Activated CD8-positive, alpha-beta memory T cell treated with anti-CD3 and anti-CD28 coated beads, Interleukin-2, amount 10 ng/mL, durations not matched to agents 7 days and 5 days (primary cell): ENCODE measurements around the gene IL12RB2. TPM values are rescaled to one million over a fixed set of nuclear protein-coding genes. Genes with fewer than 3 reads are reported as not detected.

ENCODE experiments used
- ATAC-seq: fragments of 150-1000 bp; cut with Tn5 transposase; one replicate; pipeline ENCODE4 v1.10.0; 2021; ENCODE audit warnings: moderate library complexity
- CTCF ChIA-PET: fragments of 350-600 bp; sonication (Branson Sonifier 250); formaldehyde crosslinking; loops from one replicate; lab custom pipeline; 2021; ENCODE audit warnings: antibody characterized with exemption; lab: Charles Lee
- DNase-seq: peaks from one replicate; pipeline ENCODE4 v3.0.0-alpha.2; 2020
- H3K27ac Mint-ChIP-seq: one replicate; pipeline ENCODE4 v1.8.0; 2021; ENCODE audit warnings: mild to moderate bottlenecking, mixed read lengths
- H3K27me3 Mint-ChIP-seq: one replicate; pipeline ENCODE4 v1.8.0; 2021; ENCODE audit warnings: mixed read lengths
- H3K36me3 Mint-ChIP-seq: one replicate; pipeline ENCODE4 v1.8.0; 2021; ENCODE audit warnings: mild to moderate bottlenecking, mixed read lengths
- H3K4me1 Mint-ChIP-seq: one replicate; pipeline ENCODE4 v1.8.0; 2021; ENCODE audit warnings: mixed read lengths
- H3K4me3 Mint-ChIP-seq: one replicate; pipeline ENCODE4 v1.8.0; 2021; ENCODE audit warnings: mild to moderate bottlenecking, moderate library complexity, mixed read lengths
- H3K9me3 Mint-ChIP-seq: one replicate; pipeline ENCODE4 v1.8.0; 2022; ENCODE audit warnings: low read depth, mixed read lengths
- total RNA-seq, 2 experiments: library from RNA; stranded (reverse); gene quantifications; one replicate each; pipeline ENCODE4 v1.2.3, GENCODE V29; 2021

Gene IL12RB2
- total RNA-seq, 2 experiments from 2014 or later: 23.8 to 54.0 TPM

DNA sequence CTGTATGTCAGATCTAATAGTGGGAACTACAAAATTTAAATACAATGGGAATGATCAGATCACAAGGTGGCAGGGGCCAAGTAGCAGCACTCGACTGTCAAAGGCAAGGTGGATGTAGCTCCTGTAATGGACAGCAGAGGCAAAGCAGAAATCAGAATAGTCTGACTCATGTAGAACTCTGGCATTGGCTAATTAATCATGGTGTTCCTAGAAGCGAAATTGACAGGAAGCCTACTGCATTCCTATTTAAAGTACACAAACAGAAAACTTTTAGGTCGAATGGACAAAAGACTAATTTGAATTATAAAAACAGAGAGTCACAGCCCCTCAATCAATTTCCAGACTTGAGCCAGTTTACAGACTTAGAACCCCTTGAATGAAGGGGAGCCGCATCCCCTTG lies 17.4 kb upstream of the IL12RB2 start:
- Mint-ChIP-seq H3K36me3 (peaks cover 9% of the 10 kb centered on the region), H3K4me3 (no peak overlapping the region), H3K9me3 (peaks cover 2% of the 10 kb centered on the region), H3K27ac (no peak overlapping the region), H3K27me3 (peaks cover 5% of the 10 kb centered on the region), H3K4me1 (peaks cover 28% of the 10 kb centered on the region)
- DNase-seq (no peak), ATAC-seq (no peak)
- CTCF ChIA-PET: no interaction called here

DNA sequence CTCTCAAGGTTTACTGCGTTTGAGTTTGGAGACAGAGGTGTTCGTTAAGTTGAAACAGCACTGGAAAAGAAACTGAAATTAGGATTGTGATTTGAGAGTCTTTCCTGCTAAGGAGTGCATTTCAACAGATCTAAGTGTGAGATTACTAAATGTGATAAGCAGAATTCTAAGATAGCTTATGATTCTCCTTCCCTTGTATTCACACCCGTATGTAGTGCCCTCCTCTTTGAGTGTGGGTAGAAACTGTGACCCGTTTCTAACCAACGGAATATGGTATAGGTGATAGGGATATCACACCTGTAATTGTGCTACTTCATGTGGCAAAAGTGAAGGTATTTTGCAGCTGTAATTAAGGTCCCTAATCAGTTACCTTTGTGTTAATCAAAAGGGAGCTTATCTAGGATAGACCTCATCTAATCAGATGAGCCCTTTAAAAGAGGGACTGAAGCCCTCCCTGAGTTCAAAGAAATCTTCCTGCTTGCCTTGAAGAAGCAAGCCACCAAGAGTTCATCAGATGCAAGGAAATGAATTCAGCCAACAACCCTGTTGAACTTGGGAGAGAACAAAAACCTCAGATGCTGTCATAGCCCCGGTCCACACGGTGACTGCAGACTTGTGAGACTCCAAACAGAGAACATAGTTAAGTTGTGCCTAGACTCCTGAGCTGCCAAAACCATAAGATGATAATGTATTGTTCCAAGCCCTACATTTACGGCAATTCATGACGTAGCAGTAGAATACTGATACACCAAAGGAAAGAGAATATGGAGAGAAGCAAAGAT lies 12.6 kb upstream of the IL12RB2 start:
- CTCF ChIA-PET: interaction anchor here (0.8 to 1.9 kb wide), 3 partner anchors 39 to 83 kb away, joined by 3 to 5 read pairs (median 4); no protein-coding TSS in a partner anchor
- peaks cover 3% of the 10 kb centered on the region for H3K9me3 Mint-ChIP-seq
- H3K4me1 Mint-ChIP-seq: peaks cover 27% of the 10 kb centered on the region
- no peak overlapping the region for H3K4me3 Mint-ChIP-seq
- peak overlapping the region; percentile 75 for H3K27ac Mint-ChIP-seq
- ATAC-seq: peak; percentile 75
- DNase-seq: no peak
- H3K27me3 Mint-ChIP-seq: peaks cover 12% of the 10 kb centered on the region
- peaks cover 15% of the 10 kb centered on the region for H3K36me3 Mint-ChIP-seq

DNA sequence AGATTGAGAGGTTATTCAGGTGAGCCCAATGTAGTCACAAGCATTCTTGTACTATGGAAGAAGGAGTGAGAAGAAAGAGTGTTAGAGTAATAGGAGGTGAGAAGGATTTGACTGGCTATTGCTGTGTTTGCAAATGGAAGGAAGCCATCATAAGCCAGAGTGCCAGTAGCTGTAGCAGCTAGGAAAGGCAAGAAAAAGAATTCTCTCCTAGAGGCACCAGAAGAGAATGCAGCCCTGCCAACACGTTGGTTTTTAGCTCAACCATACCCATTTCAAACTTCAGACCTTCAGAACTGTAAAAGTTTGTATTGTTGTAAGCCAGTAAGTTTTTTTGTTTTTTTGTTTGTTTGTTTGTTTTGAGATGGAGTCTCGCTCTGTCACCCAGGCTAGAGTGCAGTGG lies 8.9 kb upstream of the IL12RB2 start:
- Mint-ChIP-seq H3K36me3 (peaks cover 14% of the 10 kb centered on the region), H3K27me3 (peaks cover 9% of the 10 kb centered on the region), H3K9me3 (peaks cover 3% of the 10 kb centered on the region), H3K4me1 (peaks cover 45% of the 10 kb centered on the region), H3K4me3 (no peak overlapping the region), H3K27ac (no peak overlapping the region)
- no peak for DNase-seq
- ATAC-seq: no peak
- CTCF ChIA-PET: interaction anchor here (1.2 kb wide), 1 partner anchor 34 kb away, joined by 3 read pairs; no protein-coding TSS in a partner anchor

DNA sequence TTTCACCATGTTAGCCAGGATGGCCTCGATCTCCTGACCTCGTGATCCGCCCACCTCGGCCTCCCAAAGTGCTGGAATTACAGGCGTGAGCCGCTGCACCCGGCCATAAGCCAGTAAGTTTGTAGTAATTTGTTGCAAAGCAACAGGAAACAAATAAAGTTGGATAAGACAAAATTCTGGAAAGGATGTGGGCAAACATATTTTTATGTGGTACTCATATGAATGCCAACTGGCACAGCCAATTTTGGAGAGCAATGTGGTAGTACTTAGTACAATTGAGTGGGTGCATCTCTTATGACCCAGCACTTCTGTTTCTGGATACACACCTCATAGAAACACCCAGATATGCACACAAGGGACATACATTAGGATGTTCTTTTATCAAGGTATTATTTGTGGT lies 8.4 kb upstream of the IL12RB2 start:
- H3K36me3 Mint-ChIP-seq: peaks cover 17% of the 10 kb centered on the region
- ATAC-seq (no peak), DNase-seq (no peak)
- CTCF ChIA-PET: interaction anchor here (1.2 kb wide), 1 partner anchor 33 kb away, joined by 3 read pairs; no protein-coding TSS in a partner anchor
- H3K27me3 Mint-ChIP-seq: peaks cover 9% of the 10 kb centered on the region
- peaks cover 3% of the 10 kb centered on the region for H3K9me3 Mint-ChIP-seq
- H3K27ac Mint-ChIP-seq: no peak overlapping the region
- no peak overlapping the region for H3K4me3 Mint-ChIP-seq
- H3K4me1 Mint-ChIP-seq: peaks cover 50% of the 10 kb centered on the region

DNA sequence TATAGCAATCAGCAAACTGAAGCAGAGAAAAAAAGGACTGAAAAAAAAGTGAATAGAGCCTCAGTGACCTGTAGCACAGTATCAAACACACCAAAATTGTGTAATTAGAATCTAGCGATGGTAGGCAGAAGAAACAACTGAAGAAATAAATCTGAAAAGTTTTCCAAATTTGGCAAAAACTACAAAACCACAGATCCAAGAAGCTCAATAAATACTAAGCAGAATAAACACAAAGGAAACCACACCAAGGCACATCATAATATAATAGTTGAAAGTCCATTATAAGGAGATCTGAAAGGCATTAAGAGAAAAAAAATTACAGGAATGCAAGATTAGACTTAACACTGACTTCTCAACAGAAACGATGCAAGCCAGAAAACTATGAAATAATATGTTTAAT lies 7.1 kb upstream of the IL12RB2 start:
- Mint-ChIP-seq H3K4me3 (no peak overlapping the region), H3K9me3 (peaks cover 3% of the 10 kb centered on the region), H3K4me1 (peaks cover 47% of the 10 kb centered on the region), H3K36me3 (peaks cover 13% of the 10 kb centered on the region), H3K27me3 (peaks cover 9% of the 10 kb centered on the region), H3K27ac (no peak overlapping the region)
- DNase-seq: no peak
- CTCF ChIA-PET: interaction anchor here (1.5 kb wide), 1 partner anchor 200 kb away, joined by 3 read pairs; no protein-coding TSS in a partner anchor
- ATAC-seq: no peak

DNA sequence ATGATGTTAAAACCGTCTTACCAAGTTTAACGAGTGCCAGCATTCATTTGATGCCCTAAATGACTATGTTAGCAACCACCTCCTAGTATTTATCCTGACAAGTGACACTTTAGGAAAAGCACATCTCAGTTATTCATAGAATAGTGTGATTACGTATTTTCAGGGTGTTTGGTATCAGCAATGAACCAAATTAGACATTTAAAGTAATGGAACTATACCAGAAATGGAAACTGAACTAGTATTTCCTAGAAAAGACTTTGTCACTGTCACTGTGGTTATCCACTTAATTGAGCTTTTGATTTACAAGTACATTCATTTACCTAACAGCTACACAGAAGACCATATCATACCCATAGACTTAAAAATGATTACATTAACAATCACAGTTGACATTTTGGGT lies 3.6 kb upstream of the IL12RB2 start:
- no peak for DNase-seq
- H3K4me1 Mint-ChIP-seq: peaks cover 49% of the 10 kb centered on the region

DNA sequence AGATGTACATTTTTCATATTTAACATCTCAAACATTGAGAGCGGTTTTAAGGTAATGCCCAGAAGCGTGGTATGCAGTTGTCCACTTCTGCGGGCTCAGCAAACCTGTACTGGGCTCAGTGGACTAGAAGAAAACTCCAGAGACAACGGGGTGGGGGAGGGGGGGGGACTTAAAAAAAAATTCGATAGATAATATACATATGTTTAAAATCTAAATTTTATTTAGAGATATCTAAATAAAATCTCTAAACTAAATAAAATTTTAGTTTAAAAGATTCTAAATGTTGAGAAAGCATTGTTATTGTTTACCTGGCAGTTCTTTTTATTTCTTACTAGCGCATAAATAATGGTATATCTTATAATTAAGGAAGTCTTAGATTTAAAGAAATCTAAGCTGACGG lies 1.1 kb upstream of the IL12RB2 start:
- Mint-ChIP-seq H3K27me3 (peaks cover 8% of the 10 kb centered on the region), H3K9me3 (no peaks in the 10 kb centered on the region), H3K4me1 (peaks cover 55% of the 10 kb centered on the region), H3K36me3 (peaks cover 21% of the 10 kb centered on the region), H3K27ac (peak overlapping the region; percentile 66), H3K4me3 (peak overlapping the region; percentile 82)
- no peak for ATAC-seq
- no peak for DNase-seq
- CTCF ChIA-PET: interaction anchor here (1.3 kb wide), 1 partner anchor 27 kb away, joined by 4 read pairs; no protein-coding TSS in a partner anchor

More for the DNA sequence above, 3.6 kb upstream of the IL12RB2 start:
- Mint-ChIP-seq H3K27me3 (peaks cover 5% of the 10 kb centered on the region), H3K9me3 (no peaks in the 10 kb centered on the region), H3K27ac (peak overlapping the region; percentile 89), H3K36me3 (peaks cover 10% of the 10 kb centered on the region), H3K4me3 (peak overlapping the region; percentile 47)
- ATAC-seq: peak; percentile 50
- CTCF ChIA-PET: interaction anchor here (0.6 to 0.7 kb wide), 2 partner anchors 11 to 34 kb away, joined by 3 read pairs; no protein-coding TSS in a partner anchor

DNA sequence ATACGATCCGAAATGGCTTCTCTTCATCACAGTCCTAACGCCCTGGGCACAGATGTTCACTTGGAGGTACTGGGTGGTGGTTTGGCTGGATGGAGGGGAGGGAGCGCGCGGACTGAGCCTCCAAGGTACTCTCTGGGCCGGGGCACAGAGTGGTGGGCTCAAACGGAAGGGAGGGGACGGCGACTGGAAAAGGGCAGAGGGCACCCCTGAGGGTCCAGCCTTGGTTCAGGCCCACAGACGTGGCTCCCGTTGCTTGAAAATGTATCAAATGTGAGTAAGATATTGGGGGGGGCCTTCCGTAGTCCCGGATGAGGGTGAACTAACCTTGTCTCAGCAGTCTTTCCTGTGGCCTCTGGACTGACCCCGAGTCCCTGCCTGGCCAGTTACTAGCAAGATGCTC lies 463 bp downstream of the IL12RB2 start:
- H3K36me3 Mint-ChIP-seq: peaks cover 29% of the 10 kb centered on the region
- CTCF ChIA-PET: interaction anchor here (1.1 to 1.3 kb wide), 2 partner anchors 17 to 25 kb away, joined by 3 to 4 read pairs; no protein-coding TSS in a partner anchor

DNA sequence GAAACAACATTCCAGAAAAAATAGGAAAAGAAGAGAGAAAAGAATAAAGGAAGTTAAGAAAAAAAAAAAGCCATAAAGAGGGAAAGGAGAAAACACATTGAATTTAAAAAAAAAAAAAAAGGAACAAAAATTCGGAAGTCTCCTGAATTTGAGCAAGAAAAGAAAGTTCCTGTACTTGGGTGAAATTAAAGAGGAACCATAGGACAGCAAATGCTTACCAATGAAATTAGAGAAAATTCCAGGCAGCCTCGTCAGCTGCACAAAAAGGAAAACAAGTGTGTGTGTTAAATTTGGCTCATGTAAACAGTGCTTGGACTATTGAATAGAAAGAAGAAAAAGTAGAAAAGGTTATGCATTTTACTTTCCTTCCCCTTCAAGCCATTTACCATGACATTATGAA lies 4.9 kb downstream of the IL12RB2 start:
- CTCF ChIA-PET: no interaction called here
- ATAC-seq (no peak), DNase-seq (no peak)
- Mint-ChIP-seq H3K4me1 (peaks cover 53% of the 10 kb centered on the region), H3K4me3 (no peak overlapping the region), H3K27ac (peak overlapping the region; percentile 42), H3K9me3 (peaks cover 2% of the 10 kb centered on the region), H3K27me3 (peaks cover 10% of the 10 kb centered on the region), H3K36me3 (peaks cover 38% of the 10 kb centered on the region)

More for the DNA sequence above, 463 bp downstream of the IL12RB2 start:
- DNase-seq (no peak), ATAC-seq (no peak)
- peaks cover 2% of the 10 kb centered on the region for H3K9me3 Mint-ChIP-seq
- peaks cover 61% of the 10 kb centered on the region for H3K4me1 Mint-ChIP-seq
- H3K4me3 Mint-ChIP-seq: peak overlapping the region; percentile 82
- H3K27me3 Mint-ChIP-seq: peaks cover 10% of the 10 kb centered on the region
- H3K27ac Mint-ChIP-seq: peak overlapping the region; percentile 85

DNA sequence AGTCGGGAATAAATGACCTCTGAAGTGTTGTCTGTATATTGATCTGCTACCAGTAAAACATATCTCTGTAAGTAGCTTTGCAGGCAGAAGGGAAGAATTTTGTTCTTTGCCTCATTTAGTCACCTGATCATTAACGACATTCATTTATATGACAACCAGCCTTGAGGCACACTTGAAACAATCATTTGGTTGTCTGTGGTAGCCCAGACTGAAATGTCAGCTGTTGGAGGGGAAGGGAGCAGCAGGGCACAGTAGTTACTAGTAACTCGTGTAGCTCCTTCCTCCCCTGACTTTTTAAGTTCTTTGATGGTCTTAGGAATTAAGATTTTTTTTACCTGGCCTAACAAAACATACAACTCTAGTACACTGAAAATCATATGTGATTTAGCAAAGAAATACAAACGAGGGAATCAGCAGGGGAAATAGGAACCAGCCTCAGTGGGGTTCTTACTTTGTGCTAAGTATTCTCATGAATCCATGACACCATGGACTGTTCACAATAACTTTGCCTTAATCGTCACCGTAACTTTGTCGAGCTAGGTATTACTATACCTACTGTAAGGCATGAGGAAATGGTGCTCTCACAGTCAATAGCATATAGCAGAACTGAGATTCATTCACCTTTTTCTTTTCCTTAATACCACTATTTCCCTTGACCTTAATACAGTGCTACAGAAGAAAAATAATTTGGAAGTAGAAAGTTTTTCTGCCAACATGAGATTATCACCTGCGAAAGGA lies 6.4 kb downstream of the IL12RB2 start:
- H3K9me3 Mint-ChIP-seq: peaks cover 2% of the 10 kb centered on the region
- peaks cover 46% of the 10 kb centered on the region for H3K4me1 Mint-ChIP-seq
- H3K27ac Mint-ChIP-seq: peak overlapping the region; percentile 85
- peak; percentile 25 for ATAC-seq
- peak overlapping the region; percentile 59 for H3K4me3 Mint-ChIP-seq
- DNase-seq: no peak
- peaks cover 7% of the 10 kb centered on the region for H3K27me3 Mint-ChIP-seq
- CTCF ChIA-PET: interaction anchor here (0.7 to 1.5 kb wide), 7 partner anchors 10 to 100 kb away, joined by 3 to 5 read pairs (median 3); no protein-coding TSS in a partner anchor
- peaks cover 37% of the 10 kb centered on the region for H3K36me3 Mint-ChIP-seq

DNA sequence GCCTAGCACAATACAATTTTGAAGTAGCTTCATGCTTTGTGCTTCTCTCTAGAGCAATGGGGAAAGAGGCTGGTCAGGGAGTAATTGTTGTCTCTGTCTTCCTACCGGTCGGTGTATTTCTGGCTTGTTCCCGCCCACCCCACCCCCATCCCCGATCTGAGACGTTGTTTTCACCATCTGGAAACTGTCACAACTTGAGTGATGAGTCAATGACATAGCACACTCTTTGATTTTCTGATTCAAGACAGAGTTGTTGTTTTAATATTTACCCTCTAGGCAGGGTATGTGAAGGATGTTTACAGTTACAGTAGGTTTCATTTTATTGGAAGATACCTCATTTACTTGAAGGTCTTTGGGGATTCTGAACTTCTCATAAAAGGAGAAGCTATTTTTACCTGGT lies 7.0 kb downstream of the IL12RB2 start:
- DNase-seq (no peak), ATAC-seq (peak; percentile 62)
- peaks cover 2% of the 10 kb centered on the region for H3K27me3 Mint-ChIP-seq
- H3K36me3 Mint-ChIP-seq: peaks cover 39% of the 10 kb centered on the region
- H3K27ac Mint-ChIP-seq: peak overlapping the region; percentile 85
- peaks cover 2% of the 10 kb centered on the region for H3K9me3 Mint-ChIP-seq
- peak overlapping the region; percentile 59 for H3K4me3 Mint-ChIP-seq
- CTCF ChIA-PET: interaction anchor here (0.7 to 1.5 kb wide), 6 partner anchors 9 to 101 kb away, joined by 3 to 5 read pairs (median 4); no protein-coding TSS in a partner anchor
- peaks cover 42% of the 10 kb centered on the region for H3K4me1 Mint-ChIP-seq

DNA sequence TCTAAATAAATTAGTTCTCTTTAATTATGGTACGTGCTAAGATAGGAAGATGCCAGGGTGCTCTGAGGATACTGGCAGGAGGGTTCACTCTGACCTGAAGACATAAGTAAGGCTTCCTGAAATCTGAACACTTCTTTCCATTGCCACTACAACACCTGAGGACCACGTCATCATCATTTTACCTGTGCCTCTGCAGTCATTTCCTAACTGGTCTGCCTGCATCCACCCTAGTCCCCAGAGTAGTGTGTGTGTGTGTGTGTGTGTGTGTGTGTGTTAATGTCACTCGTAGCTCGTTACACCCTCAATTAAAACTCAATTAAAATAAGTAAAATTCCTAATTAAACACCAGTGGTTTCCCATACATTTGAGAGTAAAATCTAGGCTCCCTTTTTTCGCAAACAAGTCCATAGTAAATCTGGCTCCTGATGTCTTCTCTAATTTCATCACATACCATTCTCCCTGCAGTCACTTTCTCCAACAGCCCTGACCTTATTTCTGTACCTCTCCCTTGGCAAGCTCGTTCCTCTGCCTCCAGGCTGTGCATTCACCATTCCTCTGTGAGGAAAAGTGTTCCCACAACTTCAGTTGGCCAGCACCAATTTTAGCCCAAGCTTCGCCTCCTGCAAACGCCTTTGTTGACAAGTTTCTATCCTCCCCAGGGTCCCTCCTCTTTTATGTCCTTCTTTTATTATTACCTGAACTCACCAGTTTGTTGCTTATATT lies 8.7 kb downstream of the IL12RB2 start:
- CTCF ChIA-PET: interaction anchor here (0.7 to 1.4 kb wide), 2 partner anchors 10 to 23 kb away, joined by 3 to 4 read pairs; no protein-coding TSS in a partner anchor
- H3K27ac Mint-ChIP-seq: no peak overlapping the region
- H3K4me3 Mint-ChIP-seq: no peak overlapping the region
- peaks cover 42% of the 10 kb centered on the region for H3K4me1 Mint-ChIP-seq
- DNase-seq (no peak), ATAC-seq (no peak)
- H3K36me3 Mint-ChIP-seq: peaks cover 39% of the 10 kb centered on the region
- H3K9me3 Mint-ChIP-seq: peaks cover 2% of the 10 kb centered on the region
- peaks cover 5% of the 10 kb centered on the region for H3K27me3 Mint-ChIP-seq
